PC-3 (cell line): ENCODE data around the gene COL1A2. TPM values are rescaled to one million over a fixed set of nuclear protein-coding genes. Genes with fewer than 3 reads are reported as not detected.

Experiments
- ATAC-seq: fragments of 200-7000 bp; cut with Tn5 transposase; 2 replicates; pipeline ENCODE4 v1.9.1; 2020; ENCODE audit warnings: mild to moderate bottlenecking, moderate library complexity
- BruUV-seq: library from RNA; stranded (reverse); fragments of 400-500 nt; replicated peaks from 2 replicates; lab custom pipeline; 2021; lab: Mats Ljungman, UMichigan
- CTCF ChIA-PET: fragments of 300-600 bp; sonication (Branson Sonifier 250); formaldehyde crosslinking; loops from one replicate; lab custom pipeline; 2022; ENCODE audit warnings: antibody characterized with exemption; lab: Charles Lee
- POLR2A ChIA-PET: fragments of 300-600 bp; sonication (Branson Sonifier 250); formaldehyde crosslinking; loops from one replicate; lab custom pipeline; 2022; ENCODE audit warnings: antibody characterized with exemption; ENCODE audit not compliant: unreplicated experiment; lab: Charles Lee
- DNase-seq: peaks from one replicate; pipeline ENCODE4 v3.0.0-alpha.2; 2015
- H2AFZ ChIP-seq: fragments of 300-600 bp; sonication (generic); 2 replicates; pipeline ENCODE4 v1.6.0; 2016; ENCODE audit warnings: antibody characterized with exemption, low read length
- H3F3A ChIP-seq: fragments of 300-600 bp; sonication (generic); one replicate; pipeline ENCODE4 v1.6.0; 2017; ENCODE audit warnings: antibody characterized with exemption, low read length, control low read depth, mild to moderate bottlenecking; ENCODE audit not compliant: unreplicated experiment
- H3K27ac ChIP-seq: fragments of 300-600 bp; sonication (generic); 2 replicates; pipeline ENCODE4 v1.5.1; 2016; ENCODE audit warnings: mild to moderate bottlenecking, low read length
- H3K27me3 ChIP-seq: fragments of 300-600 bp; sonication (generic); 2 replicates; pipeline ENCODE4 v1.6.1; 2016; ENCODE audit warnings: low read length, mixed read lengths
- H3K36me3 ChIP-seq: fragments of 300-600 bp; sonication (generic); 2 replicates; pipeline ENCODE4 v1.6.1; 2016; ENCODE audit warnings: low read depth, mixed run types, low read length, mixed read lengths
- H3K4me1 ChIP-seq: fragments of 300-600 bp; sonication (generic); 2 replicates; pipeline ENCODE4 v1.5.1; 2016; ENCODE audit warnings: low read length; ENCODE audit not compliant: insufficient read depth
- H3K4me2 ChIP-seq: fragments of 300-600 bp; sonication (generic); 2 replicates; pipeline ENCODE4 v1.6.0; 2016; ENCODE audit warnings: low read length
- H3K4me3 ChIP-seq: fragments of 300-600 bp; sonication (generic); 2 replicates; pipeline ENCODE4 v1.5.1; 2016; ENCODE audit warnings: mild to moderate bottlenecking, low read length, mixed read lengths
- H3K79me2 ChIP-seq: fragments of 300-600 bp; sonication (generic); 2 replicates; pipeline ENCODE4 v1.6.1; 2017; ENCODE audit warnings: low read length, mixed read lengths
- H3K9ac ChIP-seq: fragments of 300-600 bp; sonication (generic); 2 replicates; pipeline ENCODE4 v1.6.0; 2016; ENCODE audit warnings: mild to moderate bottlenecking, low read length
- H3K9me2 ChIP-seq: fragments of 300-600 bp; sonication (generic); replicated peaks from 2 replicates; pipeline ENCODE4 v1.6.1; 2016; ENCODE audit warnings: mixed run types, low read length, mixed read lengths
- H3K9me3 ChIP-seq: fragments of 300-600 bp; sonication (generic); 2 replicates; pipeline ENCODE4 v1.6.1; 2016; ENCODE audit warnings: low read length, mixed read lengths
- H4K20me1 ChIP-seq: fragments of 300-600 bp; sonication (generic); 2 replicates; pipeline ENCODE4 v1.6.1; 2016; ENCODE audit warnings: low read length, mixed read lengths
- CTCF ChIP-seq: fragments of 300-600 bp; sonication (generic); conservative IDR thresholded peaks from 2 replicates; pipeline ENCODE4 v1.5.1; 2017; ENCODE audit warnings: antibody characterized with exemption, low read depth, mild to moderate bottlenecking, low read length
- EZH2 ChIP-seq: fragments of 300-600 bp; sonication (generic); IDR thresholded peaks from one replicate; pipeline ENCODE4 v1.6.1; 2017; ENCODE audit warnings: antibody characterized with exemption, mild to moderate bottlenecking, low read length; ENCODE audit not compliant: unreplicated experiment
- EZH2phosphoT487 ChIP-seq: fragments of 300-600 bp; sonication (generic); IDR thresholded peaks from 2 replicates; pipeline ENCODE4 v1.6.1; 2018; ENCODE audit warnings: mild to moderate bottlenecking, antibody characterized with exemption, low read length, borderline replicate concordance
- intact Hi-C: fragments of 100-400 bp; cut with micrococcal nuclease; formaldehyde crosslinking; loops from 2 replicates; pipeline ENCODE4 v1.9.0; 2023
- total RNA-seq: library from RNA; depleted of rRNA; stranded (reverse); fragments of >200 nt; gene quantifications from 2 replicates; pipeline ENCODE4 v1.2.3, GENCODE V29; 2014

The COL1A2 gene
- total RNA-seq, 1 experiment from 2014 or later: not detected

- H3K79me2 ChIP-seq: no peaks in the 10 kb centered on the region
- no TSS peak for BruUV-seq
Measured at GRCh38 chr7:94412762-94413322, 18.1 kb downstream of the COL1A2 start.

GRCh38 chr7:94414481-94414880 is 19.8 kb downstream of the COL1A2 start:
- no peak overlapping the region for H3K9ac ChIP-seq
- H3F3A ChIP-seq: no peaks in the 10 kb centered on the region
- H3K27ac ChIP-seq: no peak overlapping the region
- DNase-seq (peak; percentile 3), ATAC-seq (0 out of 2 replicates have a peak, but pooled peaks have one; percentile 20)
- ChIA-PET CTCF (no interaction called here), POLR2A (no interaction called here)
- H3K4me1 ChIP-seq: no peaks in the 10 kb centered on the region
- H3K27me3 ChIP-seq: no peaks in the 10 kb centered on the region
- no TSS peak for BruUV-seq
- no peak overlapping the region for H3K4me2 ChIP-seq
- TF ChIP-seq EZH2 (no peak), EZH2phosphoT487 (no peak), CTCF (no peak)
- intact Hi-C loops: no loop called here
- no peaks in the 10 kb centered on the region for H3K36me3 ChIP-seq
- no peaks in the 10 kb centered on the region for H4K20me1 ChIP-seq
- H3K9me3 ChIP-seq: no peaks in the 10 kb centered on the region
- no peaks in the 10 kb centered on the region for H3K79me2 ChIP-seq
- H3K9me2 ChIP-seq: no peaks in the 10 kb centered on the region
- no peak overlapping the region for H2AFZ ChIP-seq
- no peak overlapping the region for H3K4me3 ChIP-seq

More at GRCh38 chr7:94412762-94413322, 18.1 kb downstream of the COL1A2 start:
- intact Hi-C loops: no loop called here
- no peak overlapping the region for H3K4me3 ChIP-seq
- H3K27me3 ChIP-seq: no peaks in the 10 kb centered on the region
- H3K4me1 ChIP-seq: no peaks in the 10 kb centered on the region
- no peaks in the 10 kb centered on the region for H3K36me3 ChIP-seq
- H4K20me1 ChIP-seq: no peaks in the 10 kb centered on the region
- no peak overlapping the region for H3K4me2 ChIP-seq
- no peaks in the 10 kb centered on the region for H3F3A ChIP-seq
- H2AFZ ChIP-seq: no peak overlapping the region
- no peak overlapping the region for H3K27ac ChIP-seq
- DNase-seq (no peak), ATAC-seq (no peak)
- no peak overlapping the region for H3K9ac ChIP-seq
- H3K9me3 ChIP-seq: no peaks in the 10 kb centered on the region
- no peak for TF ChIP-seq EZH2
- no peak for TF ChIP-seq EZH2phosphoT487
- TF ChIP-seq CTCF: no peak
- no peaks in the 10 kb centered on the region for H3K9me2 ChIP-seq
- ChIA-PET CTCF (no interaction called here), POLR2A (no interaction called here)

GRCh38 chr7:94414980-94415379 is 20.3 kb downstream of the COL1A2 start:
- CTCF ChIA-PET: no interaction called here

More at GRCh38 chr7:94414980-94415379, 20.3 kb downstream of the COL1A2 start:
- Histone ChIP-seq H3K4me3 (no peak overlapping the region), H3K9me2 (no peaks in the 10 kb centered on the region), H3F3A (no peaks in the 10 kb centered on the region), H3K4me2 (no peak overlapping the region), H3K36me3 (no peaks in the 10 kb centered on the region), H3K79me2 (no peaks in the 10 kb centered on the region), H3K9ac (no peak overlapping the region), H2AFZ (no peak overlapping the region), H3K4me1 (no peaks in the 10 kb centered on the region), H4K20me1 (no peaks in the 10 kb centered on the region), H3K27ac (no peak overlapping the region), H3K9me3 (no peaks in the 10 kb centered on the region), H3K27me3 (no peaks in the 10 kb centered on the region)
- ATAC-seq (no peak), DNase-seq (no peak)
- intact Hi-C loops: no loop called here
- BruUV-seq: no TSS peak
- TF ChIP-seq EZH2phosphoT487 (no peak), CTCF (no peak), EZH2 (no peak)
- POLR2A ChIA-PET: no interaction called here
